GM21423 (cell line): ENCODE data around the gene CAMK2D.
"Not testable (repeated sequence)": the region's sequence is repeated elsewhere in the genome, so short reads cannot be mapped to it uniquely, and the experiment has no call there.

Source experiments
- ATAC-seq: cut with Tn5 transposase; IDR thresholded peaks from one replicate; pipeline ENCODE4 v1.9.1; 2021; ENCODE audit warnings: mild to moderate bottlenecking, moderate library complexity; ENCODE audit not compliant: unreplicated experiment

CAMK2D gene

DNA sequence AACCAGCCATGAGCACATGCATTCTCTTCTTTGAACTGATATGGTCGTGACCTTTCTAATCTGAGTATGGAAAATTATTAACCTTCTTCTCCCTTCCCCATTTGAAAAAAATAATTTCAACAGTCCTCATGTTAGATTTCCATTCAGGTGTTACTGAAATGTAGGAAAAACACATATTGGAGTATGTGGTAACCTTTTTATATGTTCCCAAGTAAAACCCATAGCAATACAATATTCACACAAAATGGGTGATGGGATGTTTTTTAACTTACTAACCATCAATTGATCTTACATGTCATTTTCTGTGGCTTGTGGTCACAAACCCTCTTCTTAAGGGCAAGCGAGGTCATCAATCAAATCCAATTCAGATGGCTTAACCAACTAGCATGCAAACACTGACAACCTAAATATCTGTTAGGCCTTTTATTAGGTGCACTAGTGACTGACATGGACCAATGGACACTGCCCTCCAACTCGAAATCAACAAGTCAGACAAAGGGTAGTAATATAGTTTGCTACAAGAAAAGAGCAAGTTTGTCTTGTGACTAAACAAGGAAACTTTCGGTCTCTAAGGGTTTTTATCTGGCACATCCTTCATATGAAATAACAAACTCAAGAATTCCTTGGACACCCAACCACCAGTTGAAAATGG lies 74.3 kb downstream of the CAMK2D start:
- peak; percentile 31 for ATAC-seq

DNA sequence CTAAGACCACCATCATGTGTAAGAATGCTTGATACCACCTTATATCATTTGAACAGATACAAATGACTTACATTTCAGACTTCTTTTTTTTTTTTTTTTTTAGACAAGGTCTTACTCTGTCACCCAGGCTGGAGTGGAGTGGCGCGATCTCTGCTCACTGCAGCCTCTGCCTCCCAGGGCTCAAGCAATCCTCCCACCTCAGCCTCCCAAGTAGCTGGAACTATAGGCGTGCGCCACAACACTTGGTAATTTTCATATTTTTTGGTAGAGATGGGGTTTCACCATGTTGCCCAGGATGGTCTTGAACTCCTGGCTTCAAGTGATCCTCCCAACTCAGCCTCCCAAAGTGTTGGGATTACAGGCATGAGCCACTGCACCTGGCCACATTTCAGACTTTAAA lies 76.4 kb downstream of the CAMK2D start:
- not testable (repeated sequence) for ATAC-seq

DNA sequence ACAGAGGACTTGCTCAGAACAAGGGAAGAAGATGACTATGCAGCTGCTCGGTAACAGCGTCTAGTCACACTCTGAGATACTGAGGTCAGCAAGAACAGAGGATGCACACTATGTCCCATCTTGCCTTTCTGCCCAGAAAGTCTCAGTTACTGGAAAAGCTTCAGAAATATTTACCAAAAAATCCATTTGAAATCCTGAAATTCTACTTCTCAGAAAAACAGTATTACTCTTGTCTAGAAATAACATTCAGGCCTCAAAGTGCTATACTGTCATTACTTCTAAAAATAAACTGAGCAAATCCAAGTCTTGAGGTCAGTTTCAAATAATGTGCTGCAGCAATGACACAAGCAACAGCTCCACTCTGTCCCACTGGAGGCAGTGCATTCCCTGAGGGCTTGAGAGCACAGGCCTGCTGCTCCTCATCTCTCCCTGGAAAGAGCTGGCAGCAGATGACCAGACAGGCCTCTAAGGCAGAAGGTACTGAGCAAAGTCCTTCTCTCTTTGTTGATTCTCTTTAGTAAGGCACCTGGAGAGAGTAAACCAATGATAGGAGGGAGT lies 76.9 kb downstream of the CAMK2D start:
- no peak for ATAC-seq

DNA sequence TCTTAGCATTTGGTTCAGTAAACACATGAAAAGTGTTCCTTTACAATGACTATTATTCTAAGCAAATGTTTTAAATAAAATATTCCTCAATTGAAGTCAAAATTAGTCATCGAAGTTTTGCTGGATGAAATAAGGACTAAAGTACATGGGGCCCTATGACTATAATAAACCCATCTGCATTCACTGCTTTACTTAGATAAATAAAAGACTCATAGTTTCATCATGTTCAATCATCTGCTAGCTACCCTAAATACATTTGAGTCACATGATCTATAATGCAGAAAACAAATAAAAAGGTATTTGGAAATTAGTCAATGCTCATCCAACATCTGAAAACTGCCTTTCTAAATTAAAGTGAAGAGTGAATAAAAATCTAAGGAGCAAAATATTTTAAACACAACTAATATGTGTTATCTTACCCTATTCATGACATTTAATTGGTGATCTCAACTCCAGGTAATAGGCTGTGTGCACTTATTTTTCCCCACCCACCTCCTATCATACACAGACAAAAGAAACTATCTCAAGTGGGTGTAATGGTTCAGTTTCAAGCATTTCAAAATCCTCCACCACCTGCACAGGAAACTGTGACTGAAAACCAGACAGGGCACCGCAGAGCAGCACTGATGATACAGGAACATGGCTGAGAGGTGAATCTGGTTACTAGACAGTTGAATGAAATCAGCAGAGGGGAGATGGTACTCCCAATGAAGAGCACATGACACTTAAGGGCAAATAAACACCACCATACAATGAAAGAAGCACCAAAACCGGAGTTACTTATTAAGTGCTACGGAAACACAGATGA lies 78.6 kb downstream of the CAMK2D start:
- peak; percentile 96 for ATAC-seq

GRCh38 chr4:113678641-113679040 lies 82.9 kb downstream of the CAMK2D start:
- ATAC-seq, result no peak

DNA sequence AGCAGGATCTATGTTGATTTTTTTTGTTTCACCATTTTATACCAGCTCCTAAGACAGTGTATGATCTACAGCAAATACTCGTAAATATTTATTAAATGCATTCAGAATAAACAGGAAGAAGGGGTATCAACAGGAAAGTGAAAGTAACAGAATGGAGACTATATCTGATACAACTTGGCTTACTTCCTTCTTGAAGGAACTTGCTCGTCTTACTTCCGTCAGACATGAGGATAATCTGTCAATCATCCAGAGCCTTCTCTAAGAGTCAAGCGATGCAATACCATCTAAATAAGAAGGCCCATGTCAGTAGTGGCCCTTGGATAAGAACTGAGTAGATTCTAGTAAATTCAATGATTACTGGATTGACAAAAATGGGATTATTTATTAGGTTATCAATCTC lies 84.2 kb downstream of the CAMK2D start:
- no peak for ATAC-seq

- no peak for ATAC-seq
Measured at GRCh38 chr4:113675731-113676697, 85.5 kb downstream of the CAMK2D start.

DNA sequence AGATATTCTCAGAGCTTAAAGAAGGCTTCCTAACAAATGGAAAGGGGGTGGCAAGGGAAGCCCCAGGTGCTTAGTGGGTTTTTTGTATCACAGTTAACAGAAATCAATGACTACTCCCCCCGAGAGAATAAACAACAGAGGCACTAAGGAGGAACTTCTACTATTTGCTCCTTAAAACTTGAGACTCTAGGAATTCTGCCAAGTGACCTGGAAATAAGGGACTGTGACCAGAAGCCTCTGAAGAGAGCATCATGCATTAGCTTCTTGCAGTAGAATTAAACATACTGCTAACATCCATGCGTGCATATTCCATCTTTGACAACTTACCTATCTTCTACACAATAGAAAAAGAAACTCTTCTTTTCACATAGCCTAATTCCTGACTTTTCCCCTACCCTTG lies 86.8 kb downstream of the CAMK2D start:
- no peak for ATAC-seq

DNA sequence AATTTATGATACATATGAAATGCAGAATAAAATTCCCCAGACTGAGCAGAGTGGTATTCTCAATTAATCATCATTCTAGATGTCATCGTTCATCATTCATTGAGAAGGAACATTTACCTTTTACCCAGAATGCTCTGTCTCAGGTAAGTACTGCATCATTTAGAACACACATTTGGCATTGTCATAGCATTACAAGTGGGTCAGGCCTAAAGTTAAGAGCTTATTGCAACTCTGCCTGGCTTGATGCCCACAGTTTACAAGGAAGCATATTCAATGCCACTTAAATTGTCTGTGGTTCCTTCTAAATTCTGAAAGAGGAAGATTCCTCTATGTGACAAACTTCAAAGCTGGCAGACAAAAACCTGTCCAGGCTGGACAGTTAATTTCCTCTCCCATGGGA lies 87.3 kb downstream of the CAMK2D start:
- no peak for ATAC-seq

DNA sequence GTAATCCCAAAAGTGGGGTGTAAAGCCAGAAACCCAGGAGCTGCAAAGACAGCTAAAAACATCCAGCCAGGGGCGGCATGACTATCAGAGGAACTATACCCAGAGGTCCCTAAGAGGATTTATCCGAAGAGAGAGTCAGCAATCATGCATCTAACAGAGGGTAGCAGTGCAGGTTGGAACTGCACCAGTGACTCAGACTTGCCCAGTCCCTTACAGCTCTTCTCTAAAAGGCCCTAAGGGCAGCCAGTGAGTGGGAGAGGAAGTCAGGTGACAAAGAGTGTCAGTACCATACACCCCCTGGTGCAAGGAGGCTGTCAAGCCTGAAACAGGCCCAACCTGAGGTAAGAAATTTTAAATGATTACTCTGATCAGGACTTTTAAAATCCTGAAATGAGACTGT lies 88.1 kb downstream of the CAMK2D start:
- ATAC-seq, result peak; percentile 88

- ATAC-seq, result no peak
Measured at GRCh38 chr4:113666386-113667114, 95.0 kb downstream of the CAMK2D start.

DNA sequence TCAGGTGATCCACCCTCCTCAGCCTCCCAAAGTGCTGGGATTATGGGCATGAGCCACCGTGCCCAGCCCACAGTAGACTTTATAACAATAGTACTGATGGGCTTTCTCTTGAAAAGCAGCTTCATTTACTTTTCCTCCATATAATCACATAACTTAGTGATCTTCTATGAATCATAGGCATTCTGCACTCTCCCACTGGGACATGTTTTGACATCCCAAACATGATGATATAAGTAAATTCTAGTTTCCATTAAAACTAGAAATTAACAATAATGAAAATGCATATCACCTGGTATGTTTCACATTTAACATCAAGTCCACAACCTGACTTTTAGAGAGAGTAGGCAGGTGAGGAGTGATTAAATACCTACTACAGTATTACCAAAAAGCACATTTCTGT lies 96.5 kb downstream of the CAMK2D start:
- ATAC-seq, result no peak

GRCh38 chr4:113662581-113662980 lies 99.0 kb downstream of the CAMK2D start:
- ATAC-seq, result no peak

- ATAC-seq, result no peak
Measured at GRCh38 chr4:113659127-113659526, 102.4 kb downstream of the CAMK2D start.

- no peak for ATAC-seq
Measured at GRCh38 chr4:113657586-113658233, 103.8 kb downstream of the CAMK2D start.

GRCh38 chr4:113653871-113654270 lies 107.7 kb downstream of the CAMK2D start:
- ATAC-seq, result no peak

DNA sequence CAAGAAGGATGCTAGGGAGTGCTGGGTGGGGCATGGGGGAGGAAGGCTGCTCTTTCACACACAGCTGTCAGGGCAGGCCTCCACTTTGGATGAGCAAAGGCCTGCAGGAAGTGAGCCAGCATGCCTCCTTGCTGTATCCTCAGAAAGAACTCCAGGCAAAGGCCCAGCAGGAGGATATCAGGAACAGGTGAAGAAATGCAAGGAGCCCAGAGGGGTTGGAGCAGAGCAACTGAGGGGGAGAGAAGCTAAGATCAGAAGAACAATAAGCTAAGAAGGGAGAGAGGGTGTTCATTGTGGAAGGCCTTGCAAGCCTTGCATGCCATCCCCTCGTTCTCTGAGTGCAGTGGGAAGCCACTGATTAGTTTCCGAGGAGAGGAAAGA lies 115.1 kb downstream of the CAMK2D start:
- ATAC-seq, result no peak

DNA sequence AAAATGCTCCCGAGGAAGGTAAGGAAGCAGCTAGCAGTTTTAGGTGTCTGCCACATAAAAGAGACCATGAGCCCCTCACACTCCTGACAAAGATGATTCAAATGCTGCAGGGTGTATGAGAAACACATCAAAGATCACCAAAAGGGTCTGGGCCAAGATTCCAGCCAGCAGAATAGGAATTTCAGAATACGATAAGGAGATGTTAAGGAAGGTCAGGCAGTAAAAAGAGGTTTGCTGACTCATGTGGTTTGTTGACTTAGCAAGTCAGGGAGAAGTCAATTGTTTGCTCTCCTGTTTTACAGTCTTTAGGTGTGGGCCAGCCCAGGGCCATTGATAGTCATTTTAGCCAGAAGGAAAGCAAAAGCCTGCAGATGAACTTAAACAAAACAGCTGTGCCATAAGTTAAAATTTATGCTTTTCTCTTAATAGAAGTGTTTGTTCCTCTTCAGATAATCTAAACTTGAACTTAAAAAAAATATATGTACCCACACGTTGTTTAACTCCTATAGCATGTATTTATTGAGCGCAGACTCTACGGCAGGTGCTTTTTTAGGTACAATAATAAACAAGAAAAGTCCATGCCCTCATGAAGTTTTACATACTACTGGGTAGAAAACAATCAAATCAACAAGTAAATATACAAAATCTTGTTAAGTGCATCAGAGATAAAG lies 115.6 kb downstream of the CAMK2D start:
- ATAC-seq, result no peak

- ATAC-seq, result no peak
Measured at GRCh38 chr4:113645288-113645687, 116.2 kb downstream of the CAMK2D start.
